Fibroblast of lung (primary cell): ENCODE results near the gene SCAPER.

Experiments
- EZH2 ChIP-seq: IDR thresholded peaks from 2 replicates; pipeline ENCODE4 v1.5.1; 2012; ENCODE audit warnings: low read length, control low read depth, mild to moderate bottlenecking; ENCODE audit errors: missing control alignments
- TF ChIP-seq, protein P1 (sequence below), 2 donors: IDR thresholded peaks in 1 of 2; conservative IDR thresholded peaks in 1 of 2; 1 replicate in 1 of 2; 2 replicates in 1 of 2; pipeline ENCODE4 v1.5.1; 2011 to 2012; ENCODE audit warnings: low read length in 2 of 2, control low read depth in 1 of 2, inconsistent platforms in 1 of 2, low read depth in 1 of 2, mild to moderate bottlenecking in 1 of 2

DNA sequence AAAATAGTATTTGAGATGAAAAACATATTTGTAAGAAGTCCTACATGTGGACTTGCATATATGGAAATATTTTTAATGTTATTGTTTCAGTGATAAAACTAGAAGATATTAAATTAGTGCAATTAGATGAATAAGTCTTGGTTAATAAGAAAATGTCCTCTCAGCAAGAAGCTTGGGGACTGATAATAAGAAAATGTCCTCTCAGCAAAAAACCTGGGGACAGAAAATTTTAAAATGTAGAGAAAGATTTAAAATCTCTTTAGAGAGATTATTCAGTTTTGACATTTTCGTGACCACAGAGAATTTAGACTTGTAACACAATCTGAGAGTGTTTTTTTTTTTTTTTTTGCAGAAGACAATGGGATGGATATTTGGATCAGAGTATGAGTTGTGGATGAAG, 412.6 kb downstream of the SCAPER start:
- TF ChIP-seq, protein P1, sequence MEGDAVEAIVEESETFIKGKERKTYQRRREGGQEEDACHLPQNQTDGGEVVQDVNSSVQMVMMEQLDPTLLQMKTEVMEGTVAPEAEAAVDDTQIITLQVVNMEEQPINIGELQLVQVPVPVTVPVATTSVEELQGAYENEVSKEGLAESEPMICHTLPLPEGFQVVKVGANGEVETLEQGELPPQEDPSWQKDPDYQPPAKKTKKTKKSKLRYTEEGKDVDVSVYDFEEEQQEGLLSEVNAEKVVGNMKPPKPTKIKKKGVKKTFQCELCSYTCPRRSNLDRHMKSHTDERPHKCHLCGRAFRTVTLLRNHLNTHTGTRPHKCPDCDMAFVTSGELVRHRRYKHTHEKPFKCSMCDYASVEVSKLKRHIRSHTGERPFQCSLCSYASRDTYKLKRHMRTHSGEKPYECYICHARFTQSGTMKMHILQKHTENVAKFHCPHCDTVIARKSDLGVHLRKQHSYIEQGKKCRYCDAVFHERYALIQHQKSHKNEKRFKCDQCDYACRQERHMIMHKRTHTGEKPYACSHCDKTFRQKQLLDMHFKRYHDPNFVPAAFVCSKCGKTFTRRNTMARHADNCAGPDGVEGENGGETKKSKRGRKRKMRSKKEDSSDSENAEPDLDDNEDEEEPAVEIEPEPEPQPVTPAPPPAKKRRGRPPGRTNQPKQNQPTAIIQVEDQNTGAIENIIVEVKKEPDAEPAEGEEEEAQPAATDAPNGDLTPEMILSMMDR (conservative IDR thresholded peaks at IDR 0.05 in 1 of 2, IDR thresholded peaks at IDR 0.05 in 1 of 2; ENCODE audit: low read depth in 1 of 2, low read length in 2 of 2) = no peak
- TF ChIP-seq EZH2 = no peak
